HG03378 (cell line): Measurements from ENCODE around the gene IQCB1.
A peak's percentile ranks its signal among the peaks of the same experiment; 100 is the strongest.
"Not testable (repeated sequence)": the region's sequence is repeated elsewhere in the genome, so short reads cannot be mapped to it uniquely, and the experiment has no call there.

Experiments
- ATAC-seq: cut with Tn5 transposase; IDR thresholded peaks from one replicate; pipeline ENCODE4 v1.9.1; 2021; ENCODE audit warnings: mild to moderate bottlenecking, moderate library complexity; ENCODE audit not compliant: unreplicated experiment

Gene IQCB1

GRCh38 chr3:121749276-121750086, 85.4 kb downstream of the IQCB1 start, which contains the start of gene GOLGB1:
Gene GOLGB1, minus strand, starts transcription at chr3:121749741. Its CDS starts 18,770 bp downstream, at chr3:121730971.
- ATAC-seq: peak; percentile 99

- peak; percentile 7 for ATAC-seq
Observed at GRCh38 chr3:121748680-121749275, 86.1 kb downstream of the IQCB1 start.

GRCh38 chr3:121747976-121748375, 86.9 kb downstream of the IQCB1 start:
- ATAC-seq: no peak

- ATAC-seq: not testable (repeated sequence)
Observed at GRCh38 chr3:121743106-121743505, 91.8 kb downstream of the IQCB1 start.

GRCh38 chr3:121740896-121741295, 94.0 kb downstream of the IQCB1 start:
- no peak for ATAC-seq

GRCh38 chr3:121739902-121740301, 95.0 kb downstream of the IQCB1 start:
- ATAC-seq: no peak

- ATAC-seq: no peak
Observed at GRCh38 chr3:121737644-121738043, 97.2 kb downstream of the IQCB1 start.

GRCh38 chr3:121736112-121736511, 98.7 kb downstream of the IQCB1 start:
- no peak for ATAC-seq

GRCh38 chr3:121735047-121735696, 99.7 kb downstream of the IQCB1 start:
- ATAC-seq: peak; percentile 97

GRCh38 chr3:121730940-121731687, 103.7 kb downstream of the IQCB1 start:
- ATAC-seq: no peak

- peak; percentile 96 for ATAC-seq
Observed at GRCh38 chr3:121724130-121724529, 110.7 kb downstream of the IQCB1 start.

- no peak for ATAC-seq
Observed at GRCh38 chr3:121723485-121723884, 111.4 kb downstream of the IQCB1 start.

- no peak for ATAC-seq
Observed at GRCh38 chr3:121722411-121722810, 112.4 kb downstream of the IQCB1 start.

GRCh38 chr3:121720163-121720562, 114.7 kb downstream of the IQCB1 start:
- no peak for ATAC-seq
